Spleen (tissue), 7 donors: Measurements from ENCODE around the gene BPI.
"Not testable (repeated sequence)": the region's sequence is repeated elsewhere in the genome, so short reads cannot be mapped to it uniquely, and the experiment has no call there.

Source experiments
- POLR2AphosphoS5 ChIP-seq, 3 donors: sonication (generic); formaldehyde crosslinking; IDR thresholded peaks; one replicate each; pipeline ENCODE4 v1.5.1; 2017; ENCODE audit warnings: antibody characterized with exemption in 3 of 3
- TF ChIP-seq, protein P1 (sequence below), 11 experiments: fragments of 200-600 bp in 7 of 11; fragments of 450-650 bp in 4 of 11; sonication (generic) in 4 of 11; IDR thresholded peaks in 8 of 11; conservative IDR thresholded peaks in 3 of 11; 1 replicate in 7 of 11; 2 replicates in 4 of 11; pipeline versions ENCODE4 v1.4.0 to v1.8.0; 2016 to 2021; ENCODE audit warnings: antibody characterized with exemption in 11 of 11, inconsistent platforms in 4 of 11, mild to moderate bottlenecking in 1 of 11
- donor health status: DM: no; HTN: no; CAD: no; lungs with moderate emphysema.
- donor health status: DM: no; HTN: no; CAD: no.
- donor health status: DM: no; HTN: no; CAD: no.

DNA sequence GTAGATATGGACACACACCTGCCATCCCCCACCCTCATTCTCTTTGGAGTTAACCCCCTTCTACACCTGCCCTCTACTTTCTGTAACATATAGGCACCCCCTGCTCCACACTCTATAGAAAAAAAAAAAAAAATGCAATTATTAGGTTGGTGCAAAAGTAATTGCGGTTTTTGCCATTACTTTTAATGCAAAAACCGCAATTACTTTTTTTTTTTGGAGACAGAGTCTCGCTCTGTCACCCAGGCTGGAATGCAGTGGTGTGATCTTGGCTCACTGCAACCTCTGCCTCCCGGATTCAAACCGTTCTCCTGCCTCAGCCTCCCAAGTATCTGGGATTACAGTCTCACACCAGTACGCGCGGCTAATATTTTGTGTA, 35.6 kb downstream of the BPI start:
- TF ChIP-seq, protein P1, sequence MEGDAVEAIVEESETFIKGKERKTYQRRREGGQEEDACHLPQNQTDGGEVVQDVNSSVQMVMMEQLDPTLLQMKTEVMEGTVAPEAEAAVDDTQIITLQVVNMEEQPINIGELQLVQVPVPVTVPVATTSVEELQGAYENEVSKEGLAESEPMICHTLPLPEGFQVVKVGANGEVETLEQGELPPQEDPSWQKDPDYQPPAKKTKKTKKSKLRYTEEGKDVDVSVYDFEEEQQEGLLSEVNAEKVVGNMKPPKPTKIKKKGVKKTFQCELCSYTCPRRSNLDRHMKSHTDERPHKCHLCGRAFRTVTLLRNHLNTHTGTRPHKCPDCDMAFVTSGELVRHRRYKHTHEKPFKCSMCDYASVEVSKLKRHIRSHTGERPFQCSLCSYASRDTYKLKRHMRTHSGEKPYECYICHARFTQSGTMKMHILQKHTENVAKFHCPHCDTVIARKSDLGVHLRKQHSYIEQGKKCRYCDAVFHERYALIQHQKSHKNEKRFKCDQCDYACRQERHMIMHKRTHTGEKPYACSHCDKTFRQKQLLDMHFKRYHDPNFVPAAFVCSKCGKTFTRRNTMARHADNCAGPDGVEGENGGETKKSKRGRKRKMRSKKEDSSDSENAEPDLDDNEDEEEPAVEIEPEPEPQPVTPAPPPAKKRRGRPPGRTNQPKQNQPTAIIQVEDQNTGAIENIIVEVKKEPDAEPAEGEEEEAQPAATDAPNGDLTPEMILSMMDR (IDR thresholded peaks at IDR 0.05 in 8 of 11, conservative IDR thresholded peaks at IDR 0.05 in 3 of 11), result not testable (repeated sequence)
- TF ChIP-seq POLR2AphosphoS5 (IDR thresholded peaks at IDR 0.05), result not testable (repeated sequence)
